ENCODE results near the gene SMIM10. TPM values are rescaled to one million over a fixed set of nuclear protein-coding genes. Genes with fewer than 3 reads are reported as not detected.
A peak's percentile ranks its signal among the peaks of the same experiment; 100 is the strongest.

SMIM10 gene
- total RNA-seq, 1 experiment from 2014 or later, result not detected

- no peak for TF ChIP-seq TCF7L2 (IDR thresholded peaks at IDR 0.05; ENCODE audit: borderline replicate concordance, extremely low read depth, insufficient read depth, insufficient read length)
- TF ChIP-seq EGR1 (IDR thresholded peaks at IDR 0.05; ENCODE audit: low read depth), result no peak
- no peak for TF ChIP-seq SP1 (IDR thresholded peaks at IDR 0.05; ENCODE audit: low read depth)
Observed at GRCh38 chrX:135009057-135009610, 18.3 kb downstream of the SMIM10 start (continued).

- Histone ChIP-seq H3K27me3 (ENCODE audit: insufficient read depth, low read length) (no peaks in the 10 kb centered on the region), H3K27ac (ENCODE audit: low read depth, low read length) (no peak overlapping the region), H3K9me3 (ENCODE audit: control insufficient read depth in 1 of 2, insufficient read depth in 1 of 2, low read depth in 1 of 2, low read length in 2 of 2) (no peaks in the 10 kb centered on the region), H2AFZ (ENCODE audit: low read depth, low read length, poor library complexity, severe bottlenecking) (no peak overlapping the region), H3K36me3 (ENCODE audit: control insufficient read depth in 1 of 2, insufficient read depth in 2 of 2, low read length in 2 of 2) (no peaks in the 10 kb centered on the region), H3K79me2 (ENCODE audit: insufficient read depth, low read length) (no peaks in the 10 kb centered on the region), H3K4me1 (ENCODE audit: control insufficient read depth in 1 of 2, insufficient read depth in 2 of 2, low read length in 2 of 2) (no peaks in the 10 kb centered on the region; a peak in 1 of 4 replicates), H4K20me1 (ENCODE audit: insufficient read depth) (no peaks in the 10 kb centered on the region), H3K9me2 (ENCODE audit: insufficient read depth) (no peaks in the 10 kb centered on the region), H3K4me3 (replicated peaks in 1 of 2; ENCODE audit: low read depth in 1 of 2, low read length in 2 of 2) (no peak overlapping the region), H3K4me2 (ENCODE audit: low read length) (no peak overlapping the region), H3K9ac (ENCODE audit: low read length) (no peak overlapping the region)
- ChIA-PET POLR2A (no interaction called here), CTCF (no interaction called here), RAD21 (ENCODE audit: low non-redundant PET in 1 of 2, low total read pairs in 2 of 2, uncharacterized antibody in 2 of 2, unreplicated experiment in 2 of 2) (no interaction called here)
- intact Hi-C loops (cut with micrococcal nuclease), result no loop called here
- peak; percentile 70 for ATAC-seq
- TF ChIP-seq RAD21 (IDR thresholded peaks at IDR 0.05; ENCODE audit: low read depth) (peak; percentile 44; the same call in 1 of the 2 replicates), CTCF (IDR thresholded peaks at IDR 0.05 in 2 of 3, conservative IDR thresholded peaks at IDR 0.05 in 1 of 3; ENCODE audit: borderline replicate concordance in 1 of 3, insufficient read depth in 1 of 3, low read depth in 2 of 3, low read length in 2 of 3) (peak in 2 of 3 experiments; percentile 15; a peak in 2 of 6 replicates), ZNF274 (IDR thresholded peaks at IDR 0.05; ENCODE audit: low read depth, low read length) (no peak)
- BruUV-seq (replicated peaks), result no TSS peak
- no peak for DNase-seq (ENCODE audit: low read depth, low spot score)
Observed at GRCh38 chrX:135009838-135010237, 19.0 kb downstream of the SMIM10 start.
